Measurements from ENCODE around the gene DDRGK1. TPM values are rescaled to one million over a fixed set of nuclear protein-coding genes. Genes with fewer than 3 reads are reported as not detected.
"Not testable (repeated sequence)": the region's sequence is repeated elsewhere in the genome, so short reads cannot be mapped to it uniquely, and the experiment has no call there.

Gene DDRGK1
- total and polyA plus RNA-seq, 2 experiments from 2014 or later: 92.9 to 154 TPM

- no peaks in the 10 kb centered on the region for H3K9me3 ChIP-seq (ENCODE audit: low read depth)
- H3K4me1 ChIP-seq (ENCODE audit: insufficient read depth): no peaks in the 10 kb centered on the region
- no peak overlapping the region for H2AFZ ChIP-seq
- H3K9me2 ChIP-seq (replicated peaks; ENCODE audit: insufficient read depth): no peaks in the 10 kb centered on the region
- no peaks in the 10 kb centered on the region for H3K36me3 ChIP-seq (replicated peaks; ENCODE audit: insufficient read depth, low read depth)
- no peaks in the 10 kb centered on the region for H3K79me2 ChIP-seq
- H3K27ac ChIP-seq: no peak overlapping the region
- H3K4me3 ChIP-seq: no peak overlapping the region
- DNase-seq (ENCODE audit: low spot score): no peak
- no peaks in the 10 kb centered on the region for H4K20me1 ChIP-seq (ENCODE audit: insufficient read depth, poor library complexity, severe bottlenecking)
- 93% methylated on average over 3 of the region's 3 CpGs for WGBS (ENCODE audit: low lambda C conversion rate, missing lambda C conversion rate)
- H3K4me2 ChIP-seq: no peak overlapping the region
- no peaks in the 10 kb centered on the region for H3K27me3 ChIP-seq
- no peak for TF ChIP-seq EZH2 (IDR thresholded peaks at IDR 0.05; ENCODE audit: borderline replicate concordance)
- TF ChIP-seq CTCF (IDR thresholded peaks at IDR 0.05; ENCODE audit: poor library complexity): no peak
- no peak for TF ChIP-seq EZH2phosphoT487 (IDR thresholded peaks at IDR 0.05; ENCODE audit: low read depth, severe bottlenecking, unreplicated experiment)
Measured at GRCh38 chr20:3188823-3189413, 15.6 kb downstream of the DDRGK1 start.

DNA sequence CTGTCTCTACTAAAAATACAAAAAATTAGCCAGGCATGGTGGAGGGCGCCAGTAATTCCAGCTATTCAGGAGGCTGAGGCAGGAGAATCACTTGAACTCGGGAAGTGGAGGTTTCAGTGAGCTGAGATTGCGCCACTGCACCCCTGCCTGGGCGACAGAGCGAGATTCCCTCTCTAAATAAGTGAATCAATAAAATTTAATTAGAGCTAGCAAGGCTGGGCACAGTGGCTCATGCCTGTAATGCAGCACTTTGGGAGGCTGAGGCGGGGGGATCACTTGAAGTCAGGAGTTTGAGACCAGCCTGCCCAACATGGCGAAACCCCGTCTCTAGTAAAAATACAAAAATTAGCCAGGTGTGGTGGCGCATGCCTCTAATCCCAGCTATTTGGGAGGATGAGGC, 16.6 kb downstream of the DDRGK1 start:
- H3K9me3 ChIP-seq (ENCODE audit: low read depth); H3K36me3 ChIP-seq (replicated peaks; ENCODE audit: insufficient read depth, low read depth); H3K9me2 ChIP-seq (replicated peaks; ENCODE audit: insufficient read depth); DNase-seq (ENCODE audit: low spot score); H3K79me2 ChIP-seq; H2AFZ ChIP-seq; H3K27ac ChIP-seq; H3K4me1 ChIP-seq (ENCODE audit: insufficient read depth); H3K27me3 ChIP-seq; H3K4me3 ChIP-seq; H4K20me1 ChIP-seq (ENCODE audit: insufficient read depth, poor library complexity, severe bottlenecking); H3K4me2 ChIP-seq: not testable (repeated sequence)
- 99% methylated on average over 9 of the region's 9 CpGs for WGBS (ENCODE audit: low lambda C conversion rate, missing lambda C conversion rate)

DNA sequence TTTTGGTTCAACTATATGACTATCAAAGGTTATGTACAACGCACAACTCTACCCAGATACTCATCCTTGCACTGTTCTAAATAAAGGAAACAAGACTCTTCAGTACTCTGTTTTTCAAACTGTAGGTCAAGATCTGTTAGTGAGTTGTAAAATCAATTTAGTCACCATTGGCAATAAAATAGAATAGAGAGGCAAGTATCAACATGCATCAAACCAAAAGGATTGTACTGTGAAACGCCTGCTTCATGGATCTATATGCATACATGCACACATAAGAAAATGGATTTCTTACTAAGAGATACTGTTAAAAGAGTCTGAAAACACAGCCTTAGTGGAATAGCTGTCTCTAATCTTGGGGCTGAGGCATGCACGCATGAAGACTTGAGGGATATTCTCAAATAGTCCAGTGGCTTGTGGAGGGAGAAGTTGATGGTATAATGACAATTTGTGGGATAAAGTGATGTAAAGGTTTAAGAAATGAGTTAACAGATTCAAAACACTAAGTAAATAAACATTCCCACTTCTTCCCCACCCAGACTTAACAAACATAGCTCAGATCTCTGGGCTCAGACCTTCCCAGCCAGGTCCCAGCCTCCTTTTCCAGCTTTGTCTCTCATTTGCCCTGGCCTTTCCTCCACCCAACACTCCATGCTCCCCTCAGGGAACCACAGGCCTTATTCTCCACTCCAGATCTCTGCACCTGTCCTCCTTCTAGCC, 20.4 kb downstream of the DDRGK1 start:
- WGBS (ENCODE audit: low lambda C conversion rate, missing lambda C conversion rate): 96% methylated on average over 3 of the region's 3 CpGs
- Histone ChIP-seq H3K27ac (no peak overlapping the region), H3K4me2 (no peak overlapping the region), H3K79me2 (peaks cover 3% of the 10 kb centered on the region), H3K9me2 (replicated peaks; ENCODE audit: insufficient read depth) (no peaks in the 10 kb centered on the region), H3K36me3 (replicated peaks; ENCODE audit: insufficient read depth, low read depth) (no peaks in the 10 kb centered on the region), H3K27me3 (no peaks in the 10 kb centered on the region), H3K4me1 (ENCODE audit: insufficient read depth) (no peaks in the 10 kb centered on the region), H4K20me1 (ENCODE audit: insufficient read depth, poor library complexity, severe bottlenecking) (no peaks in the 10 kb centered on the region), H3K9me3 (ENCODE audit: low read depth) (no peaks in the 10 kb centered on the region), H2AFZ (no peak overlapping the region), H3K4me3 (no peak overlapping the region)
- no peak for DNase-seq (ENCODE audit: low spot score)
- TF ChIP-seq CTCF (IDR thresholded peaks at IDR 0.05; ENCODE audit: poor library complexity) (no peak), EZH2 (IDR thresholded peaks at IDR 0.05; ENCODE audit: borderline replicate concordance) (no peak), EZH2phosphoT487 (IDR thresholded peaks at IDR 0.05; ENCODE audit: low read depth, severe bottlenecking, unreplicated experiment) (no peak)

DNA sequence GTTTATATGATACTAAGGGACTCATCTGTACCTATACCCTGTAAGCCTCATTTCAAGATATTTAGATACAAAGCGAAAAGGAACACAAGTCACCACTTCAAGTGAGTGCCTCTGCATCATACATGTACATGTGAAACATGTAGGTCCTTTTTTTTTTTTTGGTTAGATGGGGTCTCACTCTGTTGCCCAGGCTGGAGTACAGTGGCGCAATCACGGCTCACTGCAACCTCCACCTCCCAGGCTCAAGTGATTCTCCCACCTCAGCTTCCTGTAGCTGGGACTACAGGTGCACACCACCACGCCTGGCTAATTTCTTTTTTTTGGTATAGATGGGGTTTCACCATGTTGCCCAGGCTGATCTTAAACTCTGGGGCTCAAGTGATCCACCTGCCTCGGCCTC, 22.1 kb downstream of the DDRGK1 start:
- 95% methylated on average over 5 of the region's 5 CpGs for WGBS (ENCODE audit: low lambda C conversion rate, missing lambda C conversion rate)
- H4K20me1 ChIP-seq (ENCODE audit: insufficient read depth, poor library complexity, severe bottlenecking); H3K9me2 ChIP-seq (replicated peaks; ENCODE audit: insufficient read depth); H3K4me2 ChIP-seq; H3K27ac ChIP-seq; DNase-seq (ENCODE audit: low spot score); H3K36me3 ChIP-seq (replicated peaks; ENCODE audit: insufficient read depth, low read depth); H3K9me3 ChIP-seq (ENCODE audit: low read depth); H3K79me2 ChIP-seq; H2AFZ ChIP-seq; H3K4me1 ChIP-seq (ENCODE audit: insufficient read depth); H3K4me3 ChIP-seq; H3K27me3 ChIP-seq: not testable (repeated sequence)
